Adrenal gland (tissue), 12 donors: ENCODE results near the gene ATF7IP. TPM values are rescaled to one million over a fixed set of nuclear protein-coding genes. Genes with fewer than 3 reads are reported as not detected.

Source experiments
- DNase-seq, 7 donors: peaks; one replicate each; pipeline ENCODE4 v3.0.0-alpha.2; 2019 to 2020
- H3K27ac ChIP-seq, 5 donors: fragments of 200-600 bp; sonication (generic) in 4 of 5; 1 replicate in 3 of 5; 2 replicates in 2 of 5; pipeline versions ENCODE4 v1.5.1 to v1.8.0; 2016 to 2020; ENCODE audit warnings: mild to moderate bottlenecking in 1 of 5
- H3K27me3 ChIP-seq: fragments of 200-600 bp; 2 replicates; pipeline ENCODE4 v1.8.0; 2021
- H3K36me3 ChIP-seq, 2 donors: fragments of 200-600 bp; replicated peaks in 1 of 2; 1 replicate in 1 of 2; 2 replicates in 1 of 2; pipeline versions ENCODE4 v1.5.1 to v1.8.0; 2018 to 2022
- H3K4me1 ChIP-seq, 2 donors: fragments of 200-600 bp; replicated peaks in 1 of 2; 1 replicate in 1 of 2; 2 replicates in 1 of 2; pipeline versions ENCODE4 v1.5.1 to v1.8.0; 2018 to 2021
- H3K4me3 ChIP-seq, 4 donors: fragments of 200-600 bp; sonication (generic) in 3 of 4; one replicate each; pipeline ENCODE4 v1.5.1; 2016 to 2018
- H3K9me3 ChIP-seq, 3 donors: fragments of 200-600 bp; sonication (generic) in 1 of 3; replicated peaks in 1 of 3; 1 replicate in 2 of 3; 2 replicates in 1 of 3; pipeline versions ENCODE4 v1.5.1 to v1.8.0; 2016 to 2021
- POLR2A ChIP-seq, 2 donors: fragments of 450-650 bp; IDR thresholded peaks; one replicate each; pipeline ENCODE4 v1.6.1; 2017; ENCODE audit warnings: antibody characterized with exemption in 2 of 2, mild to moderate bottlenecking in 2 of 2, moderate library complexity in 1 of 2
- WGBS, 4 donors: extraction: QIAGEN DNeasy Blood & Tissue Kit in 2 of 4; methylation state at CpG; one replicate each; pipeline versions ENCODE4 v1.1.5 to v1.1.7; 2013 to 2017; 5-methylcytosine and 5-hydroxymethylcytosine counted together
- intact Hi-C, 2 donors: fragments of 100-400 bp; cut with DNase I; formaldehyde crosslinking; loops; one replicate each; pipeline versions ENCODE4 v1.14.1 to v1.15.0; 2022 to 2023
- polyA plus RNA-seq, 3 donors: library from polyadenylated mRNA; stranded (reverse); fragments of 200-250 nt in 2 of 3; fragments of 350-450 nt in 1 of 3; fragmentation: Illumina TruSeq in 1 of 3; extraction: RNeasy Lipid Tissue Mini Kit (QIAGEN cat#74804) in 1 of 3; gene quantifications; one replicate each; pipeline ENCODE4 v1.2.3, GENCODE V29; 2013 to 2014
- total RNA-seq, 9 donors: library from RNA; depleted of rRNA in 4 of 9; stranded (reverse); fragments of >200 nt in 4 of 9; fragments of 120-200 nt in 1 of 9; fragmentation: NEBNext Ultra II Directional in 1 of 9; extraction: Animal tissue kit (Norgen Biotek cat#: 25700) in 1 of 9; gene quantifications; one replicate each; pipeline versions ENCODE4 v1.1.0 to v1.2.4, GENCODE V29; 2013 to 2023
- TF ChIP-seq, protein P1 (sequence below), 6 experiments: fragments of 450-650 bp in 4 of 6; fragments of 200-600 bp in 2 of 6; sonication (generic) in 1 of 6; IDR thresholded peaks; 1 replicate in 5 of 6; 2 replicates in 1 of 6; pipeline versions ENCODE4 v1.5.1 to v1.8.0; 2016 to 2021; ENCODE audit warnings: antibody characterized with exemption in 6 of 6, mild to moderate bottlenecking in 2 of 6, moderate library complexity in 1 of 6
- donor health status: healthy with polysubstance abuse.
- donor health status: Bipolar disorder and iron deficiency.
- donor health status: DM: yes; HTN: yes; CAD: no.
- donor health status: DM: no; HTN: no; CAD: no.
- donor health status: DM: no; HTN: no; CAD: no.
- donor health status: DM: yes; HTN: yes; CAD: no.

Gene ATF7IP
- total and polyA plus RNA-seq, 12 donors: 8.5 to 101 (median 45.3) TPM

DNA sequence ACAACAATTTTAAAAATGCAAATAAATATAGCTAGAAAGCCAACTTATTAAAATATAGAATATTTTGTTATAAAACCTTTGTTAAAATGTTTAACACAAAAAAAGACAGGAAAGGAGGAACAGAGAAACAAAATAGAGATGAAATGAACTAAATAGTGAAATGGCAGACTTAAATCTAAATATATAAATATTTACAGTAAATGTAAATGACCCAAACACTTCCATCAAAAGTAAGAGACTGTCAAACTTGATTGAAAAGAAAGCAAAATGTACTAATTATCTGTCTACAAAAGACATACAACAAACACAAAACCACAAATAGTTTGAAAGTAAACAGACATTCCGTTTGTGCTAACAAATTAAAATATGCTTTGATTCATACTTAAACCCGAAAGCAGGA is 160.5 kb downstream of the ATF7IP start:
- intact Hi-C loops: no loop called here
- Histone ChIP-seq H3K9me3 (peaks cover 0 to 13% (median 7%) of the 10 kb centered on the region in 3 donors), H3K27me3 (no peaks in the 10 kb centered on the region), H3K4me3 (no peak overlapping the region), H3K27ac (no peak overlapping the region), H3K4me1 (no peaks in the 10 kb centered on the region), H3K36me3 (no peaks in the 10 kb centered on the region)
- TF ChIP-seq, protein P1, sequence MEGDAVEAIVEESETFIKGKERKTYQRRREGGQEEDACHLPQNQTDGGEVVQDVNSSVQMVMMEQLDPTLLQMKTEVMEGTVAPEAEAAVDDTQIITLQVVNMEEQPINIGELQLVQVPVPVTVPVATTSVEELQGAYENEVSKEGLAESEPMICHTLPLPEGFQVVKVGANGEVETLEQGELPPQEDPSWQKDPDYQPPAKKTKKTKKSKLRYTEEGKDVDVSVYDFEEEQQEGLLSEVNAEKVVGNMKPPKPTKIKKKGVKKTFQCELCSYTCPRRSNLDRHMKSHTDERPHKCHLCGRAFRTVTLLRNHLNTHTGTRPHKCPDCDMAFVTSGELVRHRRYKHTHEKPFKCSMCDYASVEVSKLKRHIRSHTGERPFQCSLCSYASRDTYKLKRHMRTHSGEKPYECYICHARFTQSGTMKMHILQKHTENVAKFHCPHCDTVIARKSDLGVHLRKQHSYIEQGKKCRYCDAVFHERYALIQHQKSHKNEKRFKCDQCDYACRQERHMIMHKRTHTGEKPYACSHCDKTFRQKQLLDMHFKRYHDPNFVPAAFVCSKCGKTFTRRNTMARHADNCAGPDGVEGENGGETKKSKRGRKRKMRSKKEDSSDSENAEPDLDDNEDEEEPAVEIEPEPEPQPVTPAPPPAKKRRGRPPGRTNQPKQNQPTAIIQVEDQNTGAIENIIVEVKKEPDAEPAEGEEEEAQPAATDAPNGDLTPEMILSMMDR (IDR thresholded peaks at IDR 0.05): no peak
- no peak for TF ChIP-seq POLR2A (IDR thresholded peaks at IDR 0.05)
- WGBS, 4 donors: 85 to 90% (median 88%) methylated on average over 2 of the region's 2 CpGs
- DNase-seq: no peak

DNA sequence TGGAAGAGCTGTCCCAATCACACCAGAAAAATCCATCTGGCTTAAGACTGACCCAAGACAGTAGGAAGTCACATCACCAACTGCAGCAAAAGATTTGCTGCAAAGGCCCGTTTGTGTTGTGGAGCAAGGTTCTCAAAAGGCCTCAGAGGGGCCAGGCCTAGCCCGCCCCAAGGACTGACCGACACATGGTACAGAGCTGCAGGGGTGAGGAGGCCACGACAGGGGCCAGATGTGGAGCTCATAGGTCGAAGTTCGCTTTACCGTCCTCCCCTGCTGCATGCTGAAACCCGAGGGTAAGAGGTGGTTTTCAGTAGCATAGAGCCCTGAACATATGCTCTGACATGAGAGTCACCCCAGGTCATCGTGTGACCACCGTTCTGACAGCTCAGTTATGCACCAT is 166.7 kb downstream of the ATF7IP start:
- Histone ChIP-seq H3K9me3 (no peaks in the 10 kb centered on the region), H3K36me3 (no peaks in the 10 kb centered on the region), H3K4me3 (no peak overlapping the region), H3K27ac (no peak overlapping the region), H3K4me1 (no peaks in the 10 kb centered on the region), H3K27me3 (no peaks in the 10 kb centered on the region)
- WGBS, 4 donors: 87 to 92% (median 89%) methylated on average over 7 to 10 of the region's 10 CpGs
- intact Hi-C loops: no loop called here
- no peak for TF ChIP-seq POLR2A (IDR thresholded peaks at IDR 0.05)
- TF ChIP-seq, protein P1 (IDR thresholded peaks at IDR 0.05): no peak
- no peak for DNase-seq

DNA sequence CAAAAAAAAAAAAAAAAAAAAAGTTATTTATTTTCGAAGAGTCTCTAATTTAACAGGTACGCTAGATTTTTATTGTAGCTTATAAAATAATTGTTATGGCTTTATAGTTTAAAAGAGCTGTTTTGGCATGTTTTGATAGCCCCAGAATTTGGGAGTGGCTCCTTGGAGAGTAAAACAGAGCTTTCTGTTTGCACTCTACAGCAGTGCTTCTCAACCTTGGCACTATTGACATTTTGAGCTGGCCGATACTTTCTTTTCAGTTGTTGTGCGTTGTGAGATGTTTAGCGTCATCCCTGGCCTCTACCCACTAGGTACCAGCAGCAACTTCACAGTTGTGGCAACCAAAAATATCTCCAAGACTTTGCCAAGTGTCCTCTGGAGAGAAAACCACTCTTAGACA is 171.6 kb downstream of the ATF7IP start:
- no peaks in the 10 kb centered on the region for H3K9me3 ChIP-seq
- no peaks in the 10 kb centered on the region for H3K36me3 ChIP-seq
- H3K4me1 ChIP-seq: no peaks in the 10 kb centered on the region
- DNase-seq: no peak
- H3K27ac ChIP-seq: no peak overlapping the region
- 93 to 94% (median 93%) methylated on average over 5 of the region's 5 CpGs for WGBS, 4 donors
- no peaks in the 10 kb centered on the region for H3K27me3 ChIP-seq
- H3K4me3 ChIP-seq: no peak overlapping the region
- no peak for TF ChIP-seq POLR2A (IDR thresholded peaks at IDR 0.05)
- TF ChIP-seq, protein P1 (IDR thresholded peaks at IDR 0.05): no peak
- intact Hi-C loops: no loop called here

DNA sequence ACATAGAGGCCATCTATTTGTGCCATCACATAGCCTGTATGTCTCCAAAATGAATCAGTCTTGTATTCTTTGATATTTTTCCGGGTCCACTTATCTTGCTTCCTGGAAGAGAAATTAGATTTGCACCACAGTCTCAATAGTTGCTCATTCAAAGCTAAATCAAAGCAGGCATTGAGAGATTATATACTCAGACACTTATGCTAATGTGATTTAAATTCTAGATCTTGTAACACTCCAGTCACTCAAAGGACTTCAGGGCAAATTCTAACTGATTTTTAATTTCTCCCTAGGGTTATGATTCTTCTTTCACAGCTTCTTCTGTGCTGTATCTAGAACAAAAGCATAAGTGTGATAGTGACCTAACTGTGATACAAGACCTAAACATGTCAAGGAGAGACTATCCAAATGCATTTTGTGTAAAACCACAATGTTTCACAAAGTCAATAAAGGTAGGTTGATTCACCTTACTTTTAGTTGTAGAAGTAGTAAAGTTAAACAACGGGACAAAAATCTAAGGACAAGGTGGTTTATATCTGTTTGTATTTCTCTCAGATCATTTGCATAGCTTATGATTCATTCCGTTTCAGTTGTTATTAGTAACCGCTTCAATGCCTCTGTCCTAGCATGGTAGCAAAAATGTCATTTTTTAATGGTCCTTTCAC is 175.4 kb downstream of the ATF7IP start:
- WGBS, 4 donors: 63 to 74% (median 66%) methylated on average over 4 of the region's 4 CpGs
- intact Hi-C loops: no loop called here
- no peaks in the 10 kb centered on the region for H3K4me1 ChIP-seq

More for the DNA sequence above, 175.4 kb downstream of the ATF7IP start:
- Histone ChIP-seq H3K27me3 (no peaks in the 10 kb centered on the region), H3K27ac (no peak overlapping the region), H3K4me3 (no peak overlapping the region), H3K9me3 (no peaks in the 10 kb centered on the region), H3K36me3 (no peaks in the 10 kb centered on the region)
- TF ChIP-seq, protein P1 (IDR thresholded peaks at IDR 0.05): no peak
- TF ChIP-seq POLR2A (IDR thresholded peaks at IDR 0.05): no peak
- no peak for DNase-seq
